Astrocyte (in vitro differentiated cells and primary cell): ENCODE data around the gene PKLR. TPM values are rescaled to one million over a fixed set of nuclear protein-coding genes. Genes with fewer than 3 reads are reported as not detected.
A peak's percentile ranks its signal among the peaks of the same experiment; 100 is the strongest.

Source experiments
- DNase-seq: peaks from one replicate; pipeline ENCODE4 v3.0.0-alpha.2; 2010; ENCODE audit warnings: low read depth
- FAIRE-seq: peaks from 2 replicates; lab custom pipeline; 2011; peaks lifted over from hg19 to GRCh38; lab: Jason Lieb, UNC
- H2AFZ ChIP-seq: 2 replicates; pipeline ENCODE4 v1.6.0; 2012; ENCODE audit warnings: low read depth, low read length, inconsistent platforms
- H3K27ac ChIP-seq: 2 replicates; pipeline ENCODE4 v1.5.1; 2011; ENCODE audit warnings: low read depth, low read length, inconsistent platforms
- H3K27me3 ChIP-seq: 2 replicates; pipeline ENCODE4 v1.6.0; 2011; ENCODE audit warnings: low read length, inconsistent platforms; ENCODE audit not compliant: insufficient read depth
- H3K36me3 ChIP-seq: 2 replicates; pipeline ENCODE4 v1.5.1; 2011; ENCODE audit warnings: low read length, inconsistent platforms; ENCODE audit not compliant: insufficient read depth
- H3K4me1 ChIP-seq: 2 replicates; pipeline ENCODE4 v1.5.1; 2011; ENCODE audit warnings: low read length, inconsistent platforms; ENCODE audit not compliant: insufficient read depth
- H3K4me2 ChIP-seq: 2 replicates; pipeline ENCODE4 v1.6.0; 2012; ENCODE audit warnings: low read length, inconsistent platforms
- H3K4me3 ChIP-seq: 2 replicates; pipeline ENCODE4 v1.5.1; 2011; ENCODE audit warnings: low read depth, mild to moderate bottlenecking, low read length, inconsistent platforms; ENCODE audit not compliant: insufficient read depth
- H3K79me2 ChIP-seq: 2 replicates; pipeline ENCODE4 v1.6.0; 2012; ENCODE audit warnings: mild to moderate bottlenecking, low read length, inconsistent platforms; ENCODE audit not compliant: insufficient read depth
- H3K9ac ChIP-seq: 2 replicates; pipeline ENCODE4 v1.6.0; 2012; ENCODE audit warnings: mild to moderate bottlenecking, low read length, inconsistent platforms
- H3K9me3 ChIP-seq: 2 replicates; pipeline ENCODE4 v1.5.1; 2012; ENCODE audit warnings: low read depth, mild to moderate bottlenecking, low read length, inconsistent platforms; ENCODE audit not compliant: insufficient read depth
- H4K20me1 ChIP-seq: 2 replicates; pipeline ENCODE4 v1.6.0; 2012; ENCODE audit warnings: low read length, inconsistent platforms; ENCODE audit not compliant: insufficient read depth
- H3K27ac Mint-ChIP-seq: one replicate; pipeline ENCODE4 v1.8.0; 2021; ENCODE audit warnings: mild to moderate bottlenecking, mixed read lengths; ENCODE audit not compliant: unreplicated experiment
- H3K27me3 Mint-ChIP-seq: one replicate; pipeline ENCODE4 v1.8.0; 2021; ENCODE audit warnings: low read depth, mixed read lengths; ENCODE audit not compliant: unreplicated experiment
- H3K36me3 Mint-ChIP-seq: one replicate; pipeline ENCODE4 v1.8.0; 2021; ENCODE audit warnings: low read depth, mixed read lengths; ENCODE audit not compliant: unreplicated experiment
- H3K4me1 Mint-ChIP-seq: one replicate; pipeline ENCODE4 v1.8.0; 2021; ENCODE audit warnings: low read depth, mixed read lengths; ENCODE audit not compliant: unreplicated experiment
- H3K4me3 Mint-ChIP-seq: one replicate; pipeline ENCODE4 v1.8.0; 2021; ENCODE audit warnings: mild to moderate bottlenecking, moderate library complexity, mixed read lengths; ENCODE audit not compliant: unreplicated experiment
- H3K9me3 Mint-ChIP-seq: one replicate; pipeline ENCODE4 v1.8.0; 2021; ENCODE audit warnings: mild to moderate bottlenecking, mixed read lengths; ENCODE audit not compliant: unreplicated experiment
- EZH2 ChIP-seq: IDR thresholded peaks from 2 replicates; pipeline ENCODE4 v1.6.1; 2012; ENCODE audit warnings: mild to moderate bottlenecking, low read length, inconsistent platforms; ENCODE audit not compliant: insufficient read depth
- total RNA-seq: library from RNA; stranded (reverse); gene quantifications from 2 replicates; pipeline ENCODE4 v1.2.1, GENCODE V29; 2021
- TF ChIP-seq, protein P1 (sequence below): IDR thresholded peaks from 2 replicates; pipeline ENCODE4 v1.5.1; 2011; ENCODE audit warnings: low read depth, mild to moderate bottlenecking, inconsistent platforms, low read length, moderate library complexity; ENCODE audit not compliant: insufficient read depth

Gene PKLR
- total RNA-seq, 1 donor from 2014 or later: not detected

DNA sequence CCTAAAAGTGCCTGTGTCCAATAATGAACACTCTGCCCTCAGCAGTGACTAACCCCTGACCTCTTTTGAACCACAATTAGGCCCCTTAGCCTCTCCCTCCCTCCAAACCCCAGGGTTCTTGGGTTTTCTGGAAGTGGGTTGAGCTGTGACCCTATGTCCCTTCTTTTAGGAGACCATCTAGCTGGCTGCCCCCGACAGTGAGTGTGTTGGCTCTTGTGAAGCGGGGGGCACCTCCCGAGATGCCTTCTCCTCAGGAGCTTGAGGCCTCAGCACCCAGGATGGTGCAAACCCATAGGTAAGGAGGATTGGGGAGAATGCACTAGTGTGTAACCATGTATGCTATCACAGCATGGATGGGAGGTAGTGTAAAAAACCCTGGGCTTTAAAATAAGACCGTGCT, 26.7 kb upstream of the PKLR start:
- DNase-seq (no peak), FAIRE-seq (no peak)
- Histone ChIP-seq H3K27ac (no peak overlapping the region), H3K4me2 (no peak overlapping the region), H3K27me3 (no peaks in the 10 kb centered on the region), H2AFZ (no peak overlapping the region), H3K9me3 (no peaks in the 10 kb centered on the region), H3K79me2 (peaks cover 29% of the 10 kb centered on the region), H3K36me3 (peaks cover 16% of the 10 kb centered on the region), H3K9ac (no peak overlapping the region), H3K4me1 (peaks cover 7% of the 10 kb centered on the region), H3K4me3 (no peak overlapping the region), H4K20me1 (peaks cover 33% of the 10 kb centered on the region)
- Mint-ChIP-seq H3K4me1 (peaks cover 10% of the 10 kb centered on the region), H3K4me3 (peak overlapping the region; percentile 54), H3K36me3 (peaks cover 10% of the 10 kb centered on the region), H3K9me3 (no peaks in the 10 kb centered on the region), H3K27ac (no peak overlapping the region), H3K27me3 (no peaks in the 10 kb centered on the region)
- no peak for TF ChIP-seq EZH2
- TF ChIP-seq, protein P1, sequence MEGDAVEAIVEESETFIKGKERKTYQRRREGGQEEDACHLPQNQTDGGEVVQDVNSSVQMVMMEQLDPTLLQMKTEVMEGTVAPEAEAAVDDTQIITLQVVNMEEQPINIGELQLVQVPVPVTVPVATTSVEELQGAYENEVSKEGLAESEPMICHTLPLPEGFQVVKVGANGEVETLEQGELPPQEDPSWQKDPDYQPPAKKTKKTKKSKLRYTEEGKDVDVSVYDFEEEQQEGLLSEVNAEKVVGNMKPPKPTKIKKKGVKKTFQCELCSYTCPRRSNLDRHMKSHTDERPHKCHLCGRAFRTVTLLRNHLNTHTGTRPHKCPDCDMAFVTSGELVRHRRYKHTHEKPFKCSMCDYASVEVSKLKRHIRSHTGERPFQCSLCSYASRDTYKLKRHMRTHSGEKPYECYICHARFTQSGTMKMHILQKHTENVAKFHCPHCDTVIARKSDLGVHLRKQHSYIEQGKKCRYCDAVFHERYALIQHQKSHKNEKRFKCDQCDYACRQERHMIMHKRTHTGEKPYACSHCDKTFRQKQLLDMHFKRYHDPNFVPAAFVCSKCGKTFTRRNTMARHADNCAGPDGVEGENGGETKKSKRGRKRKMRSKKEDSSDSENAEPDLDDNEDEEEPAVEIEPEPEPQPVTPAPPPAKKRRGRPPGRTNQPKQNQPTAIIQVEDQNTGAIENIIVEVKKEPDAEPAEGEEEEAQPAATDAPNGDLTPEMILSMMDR: no peak

DNA sequence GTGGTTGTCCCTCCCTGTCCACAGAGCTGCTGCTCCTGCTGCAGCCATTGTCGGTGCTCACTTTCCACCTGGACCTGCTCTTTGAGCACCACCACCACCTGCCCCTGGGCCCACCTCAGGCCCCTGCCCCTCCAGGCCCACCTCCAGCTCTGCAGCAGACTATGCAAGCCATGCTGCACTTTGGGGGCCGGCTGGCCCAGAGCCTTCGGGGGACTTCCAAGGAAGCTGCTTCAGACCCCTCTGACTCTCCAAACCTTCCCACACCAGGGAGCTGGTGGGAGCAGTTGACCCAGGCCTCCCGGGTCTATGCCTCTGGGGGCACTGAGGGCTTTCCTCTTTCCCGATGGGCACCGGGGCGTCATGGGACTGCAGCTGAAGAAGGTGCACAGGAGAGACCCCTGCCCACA, 25.4 kb upstream of the PKLR start:
- H3K27ac Mint-ChIP-seq: no peak overlapping the region
- H3K36me3 Mint-ChIP-seq: peaks cover 10% of the 10 kb centered on the region
- no peak overlapping the region for H3K4me3 ChIP-seq
- FAIRE-seq (no peak), DNase-seq (no peak)
- H3K79me2 ChIP-seq: peaks cover 31% of the 10 kb centered on the region
- peaks cover 16% of the 10 kb centered on the region for H3K36me3 ChIP-seq
- TF ChIP-seq, protein P1: no peak
- TF ChIP-seq EZH2: no peak
- H3K9me3 Mint-ChIP-seq: no peaks in the 10 kb centered on the region
- no peak overlapping the region for H3K4me3 Mint-ChIP-seq
- no peak overlapping the region for H3K27ac ChIP-seq
- H3K4me2 ChIP-seq: no peak overlapping the region
- H3K9ac ChIP-seq: no peak overlapping the region
- no peak overlapping the region for H2AFZ ChIP-seq
- no peaks in the 10 kb centered on the region for H3K27me3 ChIP-seq
- no peaks in the 10 kb centered on the region for H3K9me3 ChIP-seq
- H4K20me1 ChIP-seq: peaks cover 43% of the 10 kb centered on the region
- peaks cover 11% of the 10 kb centered on the region for H3K4me1 Mint-ChIP-seq
- H3K27me3 Mint-ChIP-seq: no peaks in the 10 kb centered on the region
- H3K4me1 ChIP-seq: peaks cover 18% of the 10 kb centered on the region

DNA sequence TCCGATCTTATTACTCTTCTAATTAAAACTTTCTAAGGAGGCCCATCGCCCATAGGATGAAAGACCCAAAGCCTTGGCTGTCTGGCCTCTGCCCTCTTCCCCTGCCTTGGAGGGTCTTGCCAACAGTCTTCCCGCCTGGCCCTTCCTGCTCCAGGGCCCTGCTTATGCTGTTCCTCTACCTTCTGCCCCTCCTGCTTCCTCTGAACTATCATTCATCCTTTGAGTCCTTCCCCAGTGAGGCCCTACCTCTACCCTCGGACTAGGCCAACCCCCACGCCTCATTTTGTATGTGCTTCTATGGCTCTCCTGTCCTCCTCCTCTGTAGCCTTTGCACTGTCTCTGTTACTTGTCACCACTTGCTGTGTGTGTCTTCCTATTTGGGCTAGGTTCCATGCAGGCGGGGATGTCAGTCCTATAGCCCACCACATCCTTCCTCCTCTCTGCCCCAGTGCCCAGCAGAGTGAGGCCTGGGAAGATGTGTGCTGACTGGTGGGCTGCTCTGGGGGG, 24.8 kb upstream of the PKLR start:
- H3K4me1 Mint-ChIP-seq: peaks cover 14% of the 10 kb centered on the region
- Histone ChIP-seq H3K79me2 (peaks cover 36% of the 10 kb centered on the region), H2AFZ (no peak overlapping the region), H3K4me3 (no peak overlapping the region), H3K4me2 (peak overlapping the region; percentile 99), H3K36me3 (peaks cover 11% of the 10 kb centered on the region), H3K4me1 (peaks cover 23% of the 10 kb centered on the region), H4K20me1 (peaks cover 47% of the 10 kb centered on the region), H3K9ac (peak overlapping the region; percentile 85), H3K27me3 (no peaks in the 10 kb centered on the region), H3K9me3 (no peaks in the 10 kb centered on the region), H3K27ac (no peak overlapping the region)
- peaks cover 8% of the 10 kb centered on the region for H3K36me3 Mint-ChIP-seq
- peak overlapping the region; percentile 68 for H3K27ac Mint-ChIP-seq
- FAIRE-seq (no peak), DNase-seq (no peak)
- peak overlapping the region; percentile 91 for H3K4me3 Mint-ChIP-seq
- no peak for TF ChIP-seq EZH2
- TF ChIP-seq, protein P1: no peak
- no peaks in the 10 kb centered on the region for H3K27me3 Mint-ChIP-seq
- no peaks in the 10 kb centered on the region for H3K9me3 Mint-ChIP-seq
